ENCODE results near the gene ATP7A.
A peak's percentile ranks its signal among the peaks of the same experiment; 100 is the strongest.
"Not testable (repeated sequence)": the region's sequence is repeated elsewhere in the genome, so short reads cannot be mapped to it uniquely, and the experiment has no call there.

Gene ATP7A

DNA sequence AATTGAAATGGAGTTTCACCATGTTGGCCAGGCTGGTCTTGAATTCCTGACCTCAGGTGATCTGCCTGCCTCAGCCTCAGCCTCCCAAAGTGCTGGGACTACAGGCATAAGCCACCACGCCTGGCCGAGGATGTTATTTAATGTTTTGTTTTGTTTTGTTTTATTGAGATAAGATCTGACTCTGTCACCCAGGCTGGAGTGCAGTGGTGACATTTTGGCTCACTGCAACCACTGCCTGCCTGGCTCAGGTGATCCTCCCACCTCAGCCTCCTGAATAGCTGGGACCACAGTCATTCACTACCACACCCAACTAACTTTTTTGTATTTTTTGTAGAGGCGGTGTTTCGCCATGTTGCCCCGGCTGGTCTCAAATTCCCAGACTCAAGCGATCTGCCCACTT lies 34.5 kb downstream of the ATP7A start:
- DNase-seq (ENCODE audit: low spot score): not testable (repeated sequence)

DNA sequence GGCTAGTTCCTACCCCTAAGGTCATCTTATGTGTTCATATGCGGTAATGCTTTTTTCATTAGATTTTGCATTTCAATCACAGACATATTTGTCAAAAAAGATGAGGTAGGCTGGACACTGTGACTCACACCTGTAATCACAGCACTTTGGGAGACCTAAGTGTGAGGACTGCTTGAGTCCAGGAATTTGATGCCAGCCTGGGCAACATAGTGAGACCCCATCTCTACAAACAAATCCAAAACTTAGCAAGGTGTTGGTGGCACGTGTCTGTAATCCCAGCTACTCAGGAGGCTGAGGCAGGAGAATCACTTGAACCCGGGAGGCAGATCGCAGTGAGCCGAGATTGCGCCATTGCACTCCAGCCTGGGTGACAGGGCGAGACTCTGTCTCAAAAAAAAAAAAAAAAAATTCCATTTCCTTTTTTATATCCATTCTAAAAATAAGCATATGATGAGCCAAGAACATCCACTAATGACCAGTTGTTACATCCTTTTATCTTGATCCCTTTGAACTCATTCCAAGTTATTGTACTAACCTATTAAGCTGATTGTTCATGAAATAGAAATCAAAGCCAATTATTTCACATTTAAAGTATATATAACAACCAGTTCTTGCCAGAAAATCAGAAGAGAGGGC lies 35.5 kb downstream of the ATP7A start:
- no peak for DNase-seq (ENCODE audit: low spot score)

DNA sequence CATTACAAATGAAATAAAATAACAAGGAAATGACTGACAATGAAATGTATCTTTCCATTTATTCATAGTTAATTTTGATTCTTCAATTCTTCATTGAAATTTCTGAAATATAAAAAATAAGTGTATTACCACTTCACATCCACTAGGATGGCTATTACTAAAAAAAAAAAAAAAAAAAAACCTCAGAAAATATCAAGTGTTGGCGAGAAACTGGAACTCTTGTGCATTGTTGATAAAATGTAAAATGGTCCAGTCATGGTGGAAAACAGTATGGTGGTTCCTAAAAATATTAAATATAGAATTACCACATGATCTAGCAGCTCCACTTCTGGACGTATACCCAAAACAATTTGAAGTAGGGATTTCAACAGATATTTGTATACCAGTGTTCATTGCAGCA lies 36.1 kb downstream of the ATP7A start:
- no peak for DNase-seq (ENCODE audit: low spot score)

DNA sequence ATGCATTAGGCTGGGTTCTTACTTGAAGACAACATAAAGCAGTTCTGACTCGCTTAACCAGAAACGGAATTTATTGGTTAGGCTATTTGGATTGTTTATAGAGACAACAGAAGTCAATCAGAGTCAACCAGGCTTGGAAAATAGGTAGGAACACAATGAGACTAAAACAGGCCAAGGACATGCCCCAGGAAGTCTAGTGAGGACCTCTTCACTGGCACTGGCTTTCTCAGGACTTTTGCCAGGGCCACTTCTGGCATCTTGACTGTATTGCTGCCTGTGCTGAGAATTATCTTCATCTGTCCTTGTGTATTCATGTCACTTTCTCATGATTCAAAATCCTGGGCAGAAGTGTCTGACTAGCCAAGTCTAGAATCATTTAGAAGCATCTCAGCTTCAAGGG lies 39.3 kb downstream of the ATP7A start:
- DNase-seq (ENCODE audit: low spot score): no peak

DNA sequence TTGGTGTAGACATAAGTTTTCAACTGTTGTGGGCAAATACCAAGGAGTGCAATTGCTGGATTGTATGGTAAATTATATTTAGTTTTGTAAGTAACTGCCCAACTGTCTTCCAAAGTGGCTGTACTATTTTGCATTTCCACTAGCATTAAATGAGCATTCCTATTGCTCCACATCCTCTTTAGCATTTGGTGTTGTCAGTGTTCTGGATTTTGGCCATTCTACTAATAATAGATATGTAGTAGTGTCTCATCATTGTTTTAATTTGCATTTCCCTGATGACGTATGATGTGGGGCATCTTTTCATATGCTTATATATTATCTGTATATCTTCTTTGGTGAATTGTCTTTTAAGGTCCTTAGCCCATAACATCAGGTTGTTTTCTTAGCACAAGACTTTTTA lies 41.7 kb downstream of the ATP7A start:
- DNase-seq (ENCODE audit: low spot score): no peak

DNA sequence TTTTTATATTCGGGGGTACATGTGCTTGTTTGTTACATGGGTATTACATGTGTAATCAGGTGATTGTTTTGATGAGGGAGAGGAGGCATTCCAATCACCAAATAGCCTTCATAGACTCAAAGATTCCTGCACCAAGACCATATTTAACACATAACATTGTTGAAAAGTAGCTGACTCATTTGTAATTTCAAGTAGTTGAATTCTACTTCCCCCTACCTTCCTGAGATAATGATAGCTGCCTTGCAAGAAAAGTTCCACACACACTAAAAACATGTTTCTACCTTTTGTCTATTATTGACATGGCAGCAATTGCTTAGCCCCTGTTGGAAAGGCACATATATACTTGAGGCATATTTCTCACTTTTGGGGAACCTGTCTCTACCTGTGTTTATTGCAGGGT lies 42.8 kb downstream of the ATP7A start:
- no peak for DNase-seq (ENCODE audit: low spot score)

DNA sequence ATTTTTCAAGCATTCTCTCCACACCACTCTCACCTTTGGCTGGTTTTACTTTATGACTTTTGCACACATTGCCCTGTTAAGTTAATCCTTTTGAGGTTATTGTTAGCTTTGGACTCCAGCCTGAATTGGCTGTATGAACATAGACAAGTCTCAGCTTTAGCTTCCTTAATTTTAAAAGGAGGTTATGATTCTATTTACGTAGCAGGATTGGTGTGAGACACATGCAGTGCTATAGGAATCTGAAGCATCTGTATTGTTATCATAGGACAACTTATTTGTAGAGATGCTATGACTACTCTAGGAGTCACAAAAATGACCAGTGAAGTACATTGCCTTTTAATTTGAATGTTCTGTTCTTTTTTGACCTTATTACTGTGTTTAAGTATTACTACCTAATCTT lies 43.2 kb downstream of the ATP7A start:
- DNase-seq (ENCODE audit: low spot score): no peak

DNA sequence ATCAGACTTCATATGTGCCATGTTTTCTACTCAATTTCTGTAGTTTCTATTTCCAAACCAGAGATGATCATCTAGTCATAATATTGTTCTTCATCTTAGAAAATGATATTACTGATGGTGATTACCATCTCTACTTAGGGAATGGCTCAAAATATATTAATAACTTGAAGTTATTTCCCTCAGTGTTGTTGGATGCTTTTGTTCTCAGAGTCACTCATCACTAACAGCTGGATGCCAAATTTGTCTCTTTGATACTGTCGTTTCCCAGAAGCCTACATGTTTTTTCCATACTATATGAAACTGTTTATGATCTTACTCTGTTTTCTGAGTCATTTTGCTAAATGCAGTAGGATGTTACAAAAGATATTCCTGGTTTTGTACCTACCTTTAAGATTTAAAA lies 50.1 kb downstream of the ATP7A start:
- no peak for DNase-seq (ENCODE audit: low spot score)

DNA sequence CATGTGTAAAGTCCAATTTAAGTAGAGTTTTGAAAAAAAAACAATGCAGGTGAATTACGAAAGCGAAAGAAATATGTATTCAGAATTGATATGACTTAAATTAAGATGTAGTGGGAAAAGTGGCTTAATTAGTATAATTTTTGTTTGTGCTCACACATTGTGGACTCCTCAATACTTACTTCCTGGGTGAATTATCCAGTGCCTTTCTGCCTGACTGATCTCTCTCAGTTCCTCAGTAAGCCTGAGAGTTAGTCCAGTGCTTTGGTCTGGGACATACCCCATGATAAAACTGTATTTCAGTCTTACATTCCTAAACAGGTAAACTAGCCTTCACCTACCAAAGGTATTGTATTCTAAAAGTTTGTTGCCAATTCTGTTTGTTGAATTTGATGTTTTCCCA lies 50.6 kb downstream of the ATP7A start:
- DNase-seq (ENCODE audit: low spot score): no peak

DNA sequence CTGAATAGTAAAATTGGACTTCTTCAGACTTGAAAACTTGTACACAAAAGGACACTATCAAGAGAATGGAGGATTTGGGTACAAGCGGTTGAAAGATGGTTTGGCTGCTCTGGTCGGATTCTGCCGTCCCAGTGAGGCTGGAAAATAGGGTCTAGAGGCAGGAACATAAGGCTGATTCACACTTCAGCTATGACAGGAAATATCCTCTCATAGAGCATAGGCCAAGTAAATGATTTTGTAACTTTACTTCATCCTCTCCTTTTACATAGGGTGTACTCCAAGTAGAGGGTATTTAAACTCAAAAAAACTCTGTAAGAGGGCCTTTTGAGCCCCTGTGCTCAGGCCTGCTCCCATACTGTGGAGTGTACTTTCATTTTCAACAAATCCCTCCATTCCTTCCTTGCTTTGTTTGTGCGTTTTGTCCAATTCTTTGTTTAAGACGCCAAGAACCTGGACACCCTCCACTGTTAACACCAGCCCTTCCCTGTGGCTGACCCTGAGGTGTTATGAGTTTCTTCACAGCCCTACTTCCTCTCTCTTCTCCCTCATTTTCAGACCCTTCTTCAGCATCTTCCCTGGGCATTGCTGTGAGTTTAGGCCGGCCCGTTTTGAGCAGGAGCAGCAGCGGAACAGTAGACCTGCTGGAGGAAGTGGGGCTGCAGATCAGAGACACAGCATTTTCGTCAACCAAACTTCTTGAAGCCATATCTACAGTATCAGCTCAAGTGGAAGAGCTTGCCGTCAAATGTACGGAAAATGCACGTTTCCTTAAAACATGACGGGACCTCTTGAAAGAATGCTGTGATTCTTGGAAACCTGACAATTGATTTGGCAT lies 51.8 kb downstream of the ATP7A start:
- no peak for DNase-seq (ENCODE audit: low spot score)

DNA sequence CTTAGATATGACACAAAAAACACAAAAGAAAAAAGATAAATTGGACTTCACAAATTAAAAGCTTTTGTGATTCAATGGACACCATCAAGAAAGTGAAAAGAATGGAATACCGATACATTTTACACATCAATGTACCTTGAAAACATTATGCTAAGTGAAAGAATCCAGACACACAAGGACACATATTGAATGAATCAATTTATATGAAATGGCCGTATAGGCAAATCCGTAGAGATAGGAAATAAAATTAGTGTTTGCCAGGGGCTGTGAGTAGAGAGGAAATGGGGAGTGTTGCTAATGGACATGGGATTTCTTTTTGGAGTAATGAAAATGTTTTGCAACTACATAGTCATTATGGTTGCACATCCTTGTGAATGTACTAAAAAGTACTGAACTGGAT lies 55.9 kb downstream of the ATP7A start:
- DNase-seq (ENCODE audit: low spot score): no peak

DNA sequence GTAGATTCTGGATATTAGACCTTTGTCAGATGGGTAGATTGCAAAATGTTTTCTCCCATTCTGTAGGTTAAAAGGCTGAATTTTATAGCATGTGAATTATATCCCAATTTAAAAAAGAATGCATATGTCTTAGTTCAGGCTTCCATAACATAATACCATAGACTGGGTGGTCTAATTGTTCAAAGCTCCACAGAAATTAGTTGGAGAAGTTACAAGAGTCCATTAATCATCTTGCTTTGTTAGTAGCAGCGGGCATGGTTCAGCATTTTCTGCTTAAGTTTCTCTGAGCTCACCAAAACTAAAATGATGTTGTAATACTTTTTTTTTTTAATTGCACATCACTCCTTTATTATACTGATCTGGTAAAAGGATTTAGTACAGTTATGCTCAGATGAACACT lies 57.1 kb downstream of the ATP7A start:
- DNase-seq (ENCODE audit: low spot score): no peak

DNA sequence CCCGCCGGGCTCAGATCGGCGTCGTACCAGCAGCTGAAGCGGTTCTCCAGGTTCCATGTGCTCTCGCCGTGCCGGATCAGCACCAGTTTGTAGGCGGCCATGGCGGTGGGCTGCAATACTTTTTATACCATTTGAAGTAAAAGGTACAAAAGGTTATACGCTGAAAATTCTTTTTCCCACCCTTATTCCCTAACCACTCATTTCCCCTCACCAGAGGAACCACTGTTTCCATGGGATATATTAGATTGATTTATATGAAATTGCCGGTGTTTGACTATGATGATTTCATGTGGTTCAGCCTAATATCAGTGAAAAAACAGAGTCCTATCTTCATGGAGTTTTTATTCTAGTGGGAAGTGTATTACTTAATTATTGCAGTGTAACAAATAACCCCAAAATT lies 59.0 kb downstream of the ATP7A start, which contains the start of gene PGAM4:
Gene PGAM4, minus strand, starts transcription at position 101 of the 400 bp plus-strand sequence. Its CDS starts 0 bp downstream, at position 101.
- no peak for DNase-seq (ENCODE audit: low spot score)

DNA sequence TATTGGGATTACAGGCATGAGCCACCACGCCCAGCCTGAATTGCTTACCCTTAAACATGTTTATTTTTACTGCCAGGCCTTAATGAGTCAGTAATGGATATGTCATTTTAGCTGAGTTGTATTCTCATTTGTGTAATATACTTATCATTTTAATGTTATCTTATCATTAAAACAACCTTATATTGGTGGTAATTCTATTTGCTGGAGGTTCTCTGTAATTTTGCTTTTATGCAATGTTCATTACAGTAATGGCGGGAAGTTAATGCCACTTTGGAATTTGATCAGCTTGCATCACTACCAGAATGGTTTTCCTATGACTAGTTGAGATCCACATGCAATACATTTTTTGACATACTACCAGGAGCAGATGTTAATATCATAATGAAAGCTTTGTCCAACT lies 65.3 kb downstream of the ATP7A start:
- DNase-seq (ENCODE audit: low spot score): peak; percentile 17

DNA sequence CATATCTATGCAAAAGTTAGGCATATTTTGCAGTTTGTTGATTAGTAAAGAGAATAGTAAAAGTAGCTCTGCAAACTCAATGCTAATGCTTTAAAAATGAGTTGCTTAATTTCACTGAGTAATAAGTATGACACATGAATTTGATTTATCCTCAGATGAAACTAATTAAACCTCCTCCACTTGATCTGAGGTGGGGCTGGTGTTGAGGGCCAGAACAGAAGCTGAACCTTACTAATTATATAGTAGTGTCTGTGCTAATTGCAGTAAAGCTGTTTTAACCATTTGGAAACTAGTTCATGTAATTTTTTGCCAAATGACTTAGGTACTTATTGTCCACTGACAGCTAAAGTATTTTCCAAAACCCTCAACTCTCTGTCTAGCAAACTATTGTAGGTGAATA lies 66.6 kb downstream of the ATP7A start:
- DNase-seq (ENCODE audit: low spot score): no peak

DNA sequence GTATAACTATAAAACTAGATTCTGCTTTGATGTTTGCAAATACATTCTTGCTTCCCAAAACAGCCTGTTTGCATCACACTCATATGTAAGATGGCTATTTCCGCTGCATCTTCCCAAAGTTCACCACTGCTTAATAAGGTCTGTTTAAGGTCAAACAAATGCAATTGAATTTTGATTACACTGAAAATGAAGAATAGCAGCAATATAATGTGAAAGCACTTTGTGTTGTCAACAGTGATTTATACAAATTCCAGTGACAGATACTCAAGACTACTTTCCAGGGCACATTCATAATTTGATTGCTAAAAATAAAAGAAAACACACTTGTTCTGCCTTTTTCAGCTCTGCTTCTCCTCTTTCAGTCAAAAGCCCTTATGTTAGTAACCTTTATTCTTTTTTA lies 67.0 kb downstream of the ATP7A start:
- peak; percentile 84 for DNase-seq (ENCODE audit: low spot score)

DNA sequence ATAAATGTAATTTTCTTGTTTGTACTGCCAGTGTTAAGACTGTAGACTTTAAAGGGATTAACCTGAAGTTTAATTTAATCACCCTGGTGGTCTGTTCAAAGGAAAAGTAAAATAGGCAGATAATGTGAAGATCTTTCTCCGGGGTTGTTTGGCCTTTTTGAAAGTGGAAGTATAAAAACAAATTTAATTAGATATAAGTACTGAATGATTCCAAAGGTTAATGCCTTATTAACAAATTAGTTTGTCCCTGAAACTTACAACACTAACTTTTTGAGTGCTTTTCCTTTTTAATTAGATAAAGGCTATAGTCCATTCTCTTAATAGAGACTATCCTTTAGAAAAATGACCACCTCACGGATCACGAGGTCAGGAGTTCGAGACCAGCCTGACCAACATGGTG lies 69.4 kb downstream of the ATP7A start:
- DNase-seq (ENCODE audit: low spot score): peak; percentile 79

DNA sequence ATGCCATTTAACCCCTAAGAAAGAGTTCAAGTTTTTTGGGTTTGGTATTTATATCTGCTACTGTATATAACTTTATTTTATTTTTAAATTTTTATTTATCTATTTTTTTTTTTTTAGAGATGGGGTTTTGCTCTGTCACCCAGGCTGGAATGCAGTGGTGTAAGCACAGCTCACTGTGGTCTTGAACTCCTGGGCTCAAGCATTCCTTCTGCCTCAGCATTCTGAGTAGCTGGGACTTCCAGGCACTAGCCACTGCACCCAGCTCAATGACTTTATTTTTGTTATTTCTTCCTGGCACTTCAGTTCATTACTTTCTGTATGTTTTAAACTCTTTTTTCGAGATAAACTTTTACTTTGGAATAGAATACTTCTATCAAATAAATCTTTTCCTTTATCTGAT lies 101.4 kb downstream of the ATP7A start:
- DNase-seq (ENCODE audit: low spot score): no peak

DNA sequence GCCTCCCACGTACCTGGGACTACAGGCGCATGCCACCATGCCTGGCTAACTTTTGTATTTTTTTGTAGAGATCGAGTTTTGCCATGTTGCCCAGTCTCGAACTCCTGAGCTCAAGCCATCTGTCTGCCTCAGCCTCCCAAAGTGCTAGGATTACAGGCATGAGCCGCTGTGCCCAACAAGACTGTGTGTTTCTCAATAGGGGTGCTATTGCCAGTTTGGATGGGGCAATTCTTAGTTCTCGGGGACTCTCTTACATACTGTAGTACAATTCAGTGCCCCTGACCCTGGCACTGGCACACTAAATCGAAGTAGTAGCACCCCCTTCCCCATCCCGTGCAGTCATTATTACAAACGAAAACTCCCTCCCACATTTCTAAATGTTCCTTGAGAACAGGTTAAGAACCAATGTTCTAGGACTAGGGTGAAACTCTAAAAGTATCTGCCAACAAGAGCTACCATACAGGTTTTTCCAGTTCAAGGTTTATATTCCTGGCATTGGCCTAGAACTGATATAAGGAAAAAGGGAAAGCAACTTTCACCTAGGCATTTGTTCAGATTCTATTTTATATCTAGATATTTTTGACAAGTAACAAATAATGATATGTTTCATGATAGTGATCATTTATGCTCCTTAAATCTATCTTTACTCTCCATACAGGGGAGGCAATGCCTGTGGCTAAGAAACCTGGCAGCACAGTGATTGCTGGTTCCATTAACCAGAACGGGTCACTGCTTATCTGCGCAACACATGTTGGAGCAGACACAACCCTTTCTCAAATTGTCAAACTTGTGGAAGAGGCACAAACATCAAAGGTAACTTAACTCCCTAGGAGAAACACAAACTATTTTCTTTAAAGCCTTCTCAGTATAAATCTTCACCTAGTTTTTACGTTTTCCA lies 109.3 kb downstream of the ATP7A start:
- no peak for DNase-seq (ENCODE audit: low spot score)

DNA sequence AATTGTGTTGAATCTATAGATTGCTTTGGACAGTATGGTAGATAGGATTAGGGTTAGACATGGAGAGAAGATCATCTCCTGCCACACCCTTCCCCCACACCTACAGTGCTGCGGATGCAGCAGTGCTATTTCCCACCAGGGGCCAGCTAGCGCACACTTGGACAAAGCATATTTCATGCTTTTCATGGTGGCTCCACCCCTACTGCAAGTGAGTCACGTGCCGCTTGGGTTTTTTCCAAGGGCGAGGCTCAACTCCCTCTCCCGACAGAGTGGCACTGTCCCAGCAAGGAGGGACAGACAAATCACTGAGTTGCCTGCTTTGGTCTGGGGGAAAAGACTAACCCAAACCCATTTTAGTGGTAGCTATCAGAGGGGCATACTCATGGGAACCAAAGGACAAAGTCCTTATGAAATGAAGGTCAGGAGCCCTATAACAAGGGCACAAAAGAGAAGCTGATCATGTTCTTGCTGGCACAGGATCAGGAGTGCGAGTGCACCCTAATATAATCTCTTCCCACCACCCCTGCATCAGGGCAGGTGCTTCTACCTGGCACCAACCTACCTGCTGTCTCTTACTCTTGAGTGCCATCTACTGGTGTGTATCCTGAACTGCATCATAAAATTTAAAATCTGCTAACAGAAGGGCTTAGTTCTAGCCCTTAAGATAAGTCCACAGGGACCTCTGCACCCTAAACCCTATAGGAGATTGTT lies 114.0 kb downstream of the ATP7A start:
- DNase-seq (ENCODE audit: low spot score): peak; percentile 18

DNA sequence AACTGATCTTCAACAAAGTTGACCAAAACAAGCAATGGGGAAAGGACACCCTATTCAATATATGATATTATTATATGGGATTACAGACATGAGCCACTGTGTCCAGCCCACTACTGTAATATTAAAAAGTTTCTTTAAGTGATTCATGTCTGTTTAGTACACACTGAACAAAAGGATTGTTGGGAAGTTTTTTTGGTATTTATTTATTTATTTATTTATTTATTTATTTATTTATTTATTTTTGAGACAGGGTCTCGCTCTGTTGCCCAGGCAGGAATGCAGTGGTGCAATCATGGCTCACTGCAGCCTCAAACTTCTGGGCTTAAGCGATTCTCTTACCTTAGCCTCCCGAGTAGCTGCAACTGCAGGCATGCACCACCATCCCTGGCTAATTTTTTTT lies 117.3 kb downstream of the ATP7A start:
- DNase-seq (ENCODE audit: low spot score): no peak

DNA sequence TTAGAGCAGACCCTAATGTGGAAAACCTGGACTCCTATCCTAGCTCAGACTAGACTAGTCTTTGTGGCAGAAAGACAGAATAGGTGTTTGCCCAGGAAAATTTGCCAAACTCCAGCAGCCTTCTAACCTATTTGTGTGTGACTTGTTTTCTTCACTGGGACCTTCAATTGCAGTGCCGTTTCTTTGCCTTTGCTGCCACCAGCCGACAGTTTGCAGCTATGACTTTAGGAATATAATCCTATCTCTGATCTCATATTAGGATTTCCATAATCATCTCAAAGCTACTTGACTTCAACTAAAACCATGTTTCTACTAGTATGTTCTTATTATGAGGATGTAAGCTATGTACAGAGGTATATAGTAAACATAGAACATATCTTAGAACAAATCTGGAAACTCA lies 119.2 kb downstream of the ATP7A start:
- DNase-seq (ENCODE audit: low spot score): peak; percentile 32
